K562 (cell line): ENCODE results near the gene HLA-DQA2. TPM values are rescaled to one million over a fixed set of nuclear protein-coding genes. Genes with fewer than 3 reads are reported as not detected.

Experiments used
- ATAC-seq: fragments of 200-7000 bp; cut with Tn5 transposase; 3 replicates; pipeline ENCODE4 v1.9.1; 2020; ENCODE audit warnings: moderate library complexity
- BruUV-seq: library from RNA; stranded (reverse); fragments of 400-500 nt; replicated peaks from 2 replicates; lab custom pipeline; 2021; lab: Mats Ljungman, UMichigan
- CTCF ChIA-PET: fragments of 300-600 bp; formaldehyde crosslinking; extraction: SDS; loops from one replicate; lab custom pipeline; 2021; ENCODE audit warnings: low intra/inter-chr PET ratio; lab: Yijun Ruan, JAX
- POLR2A ChIA-PET: fragments of 300-600, 350-650 bp; sonication (Branson Sonifier 250); formaldehyde crosslinking; extraction: SDS; loops from one replicate; lab custom pipeline; 2021; ENCODE audit warnings: antibody characterized with exemption, inconsistent platforms; lab: Yijun Ruan, JAX
- DNase-seq, 4 experiments: peaks; one replicate each; pipeline versions ENCODE4 v3.0.0 to v3.0.0-alpha.2; 2011 to 2018; ENCODE audit warnings: low spot score in 3 of 4, mixed read lengths in 3 of 4; ENCODE audit errors: extremely low read depth in 1 of 4
- FAIRE-seq: peaks from 2 replicates; lab custom pipeline; 2011; peaks lifted over from hg19 to GRCh38; lab: Jason Lieb, UNC
- H2AFZ ChIP-seq: 2 replicates; pipeline ENCODE4 v1.6.0; 2011; ENCODE audit warnings: low read depth, low read length, control low read depth, inconsistent platforms
- H3K27ac ChIP-seq: fragments of 200-600 bp; 3 replicates; pipeline ENCODE4 v1.8.0; 2011; ENCODE audit warnings: low read depth, mild to moderate bottlenecking, control low read depth, inconsistent platforms, low read length, moderate library complexity, mixed read lengths; ENCODE audit errors: extremely low read depth
- H3K27me3 ChIP-seq, 2 experiments: fragments of 300-600 bp in 1 of 2; 2 replicates in 1 of 2; 3 replicates in 1 of 2; pipeline versions ENCODE4 v1.6.0 to v1.8.0; 2011; ENCODE audit warnings: inconsistent platforms in 2 of 2, low read length in 2 of 2, mild to moderate bottlenecking in 1 of 2, mixed read lengths in 1 of 2, moderate library complexity in 1 of 2; ENCODE audit not compliant: control insufficient read depth in 2 of 2, insufficient read depth in 2 of 2
- H3K36me3 ChIP-seq: fragments of 300-600 bp; 3 replicates; pipeline ENCODE4 v1.8.0; 2011; ENCODE audit warnings: mild to moderate bottlenecking, low read length, inconsistent platforms; ENCODE audit not compliant: control insufficient read depth, insufficient read depth
- H3K4me1 ChIP-seq, 2 experiments: fragments of 200-600 bp in 1 of 2; replicated peaks in 1 of 2; 2 replicates in 1 of 2; 3 replicates in 1 of 2; pipeline versions ENCODE4 v1.5.1 to v1.8.0; 2011; ENCODE audit warnings: inconsistent platforms in 2 of 2, low read length in 2 of 2, mild to moderate bottlenecking in 1 of 2, mixed read lengths in 1 of 2, moderate library complexity in 1 of 2; ENCODE audit not compliant: control insufficient read depth in 2 of 2, insufficient read depth in 2 of 2
- H3K4me2 ChIP-seq: 2 replicates; pipeline ENCODE4 v1.6.1; 2011; ENCODE audit warnings: low read length, control low read depth, inconsistent platforms, mixed read lengths; ENCODE audit not compliant: insufficient read depth
- H3K4me3 ChIP-seq: fragments of 200-600 bp; sonication (generic), shearing (Covaris generic); 2 replicates; pipeline ENCODE4 v1.5.1; 2016; ENCODE audit warnings: control low read depth, inconsistent platforms
- H3K79me2 ChIP-seq: fragments of 200-600 bp; 3 replicates; pipeline ENCODE4 v1.8.0; 2011; ENCODE audit warnings: low read length, inconsistent platforms; ENCODE audit not compliant: control insufficient read depth, insufficient read depth
- H3K9ac ChIP-seq, 2 experiments: 2 replicates each; pipeline versions ENCODE4 v1.6.0 to v1.6.1; 2011; ENCODE audit warnings: low read depth in 2 of 2, low read length in 2 of 2, control low read depth in 1 of 2, inconsistent platforms in 1 of 2, mild to moderate bottlenecking in 1 of 2, mixed read lengths in 1 of 2; ENCODE audit not compliant: insufficient read depth in 1 of 2
- H3K9me1 ChIP-seq: one replicate; pipeline ENCODE4 v1.6.0; 2011; ENCODE audit warnings: inconsistent platforms, mild to moderate bottlenecking, low read length, moderate library complexity; ENCODE audit not compliant: control insufficient read depth, insufficient read depth
- H3K9me3 ChIP-seq: replicated peaks from 2 replicates; pipeline ENCODE4 v1.5.1; 2011; ENCODE audit warnings: low read depth, low read length, inconsistent platforms; ENCODE audit not compliant: control insufficient read depth, insufficient read depth
- H4K20me1 ChIP-seq: replicated peaks from 2 replicates; pipeline ENCODE4 v1.6.1; 2011; ENCODE audit warnings: low read length, inconsistent platforms, mixed read lengths; ENCODE audit not compliant: control insufficient read depth, insufficient read depth
- CBFB ChIP-seq: sonication (generic); formaldehyde crosslinking; IDR thresholded peaks from 2 replicates; pipeline ENCODE4 v1.4.0; 2020; ENCODE audit warnings: mild to moderate bottlenecking, missing genetic modification reagents
- FOSL1 ChIP-seq: fragments of 200-800 bp; sonication (Bioruptor generic); conservative IDR thresholded peaks from 2 replicates; pipeline ENCODE4 v1.6.1; 2016; ENCODE audit warnings: missing genetic modification characterization, missing compliant biosample characterization
- HDAC6 ChIP-seq: IDR thresholded peaks from 2 replicates; pipeline ENCODE4 v1.6.1; 2012; ENCODE audit warnings: low read depth, mild to moderate bottlenecking, control low read depth, inconsistent platforms, low read length, moderate library complexity
- JUNB ChIP-seq: fragments of 450-650 bp; formaldehyde crosslinking; conservative IDR thresholded peaks from 2 replicates; pipeline ENCODE4 v1.4.0; 2020; ENCODE audit warnings: mild to moderate bottlenecking
- JUND ChIP-seq, 2 experiments: IDR thresholded peaks; 2 replicates in 1 of 2; 3 replicates in 1 of 2; pipeline ENCODE4 v1.6.1; 2011; ENCODE audit warnings: borderline replicate concordance in 2 of 2, low read depth in 2 of 2, low read length in 2 of 2, improper control_type of control experiment in 1 of 2, missing biosample characterization in 1 of 2, missing genetic modification characterization in 1 of 2, missing genetic modification reagents in 1 of 2
- KDM1A ChIP-seq, 2 experiments: fragments of 450-650 bp; IDR thresholded peaks; 2 replicates each; pipeline ENCODE4 v1.6.1; 2016; ENCODE audit warnings: mild to moderate bottlenecking in 2 of 2
- POLR3G ChIP-seq: IDR thresholded peaks from 2 replicates; pipeline ENCODE4 v1.6.1; 2011; ENCODE audit not compliant: insufficient read length, insufficient replicate concordance; ENCODE audit errors: extremely low read depth
- STAT5A ChIP-seq: IDR thresholded peaks from 2 replicates; pipeline ENCODE4 v1.6.1; 2012; ENCODE audit warnings: low read length, inconsistent platforms, borderline replicate concordance
- TAF7 ChIP-seq: fragments of 450-650 bp; IDR thresholded peaks from 2 replicates; pipeline ENCODE4 v1.6.1; 2016; ENCODE audit warnings: missing genetic modification characterization, missing compliant biosample characterization
- TFAM ChIP-seq: fragments of 250-450 bp; sonication (Bioruptor Pico); conservative IDR thresholded peaks from 2 replicates; pipeline ENCODE4 v1.5.0; 2021; ENCODE audit warnings: mild to moderate bottlenecking, moderate library complexity
- UBTF ChIP-seq, 2 experiments: IDR thresholded peaks; 2 replicates each; pipeline ENCODE4 v1.6.1; 2012; ENCODE audit warnings: improper control_type of control experiment in 2 of 2, low read depth in 2 of 2, low read length in 2 of 2, borderline replicate concordance in 1 of 2
- ZNF24 ChIP-seq: fragments of 450-650 bp; IDR thresholded peaks from 2 replicates; pipeline ENCODE4 v1.6.1; 2016
- ZNF436 ChIP-seq: fragments of 250-450, 450-650 bp; sonication (Bioruptor Pico); formaldehyde crosslinking; IDR thresholded peaks from 2 replicates; pipeline ENCODE4 v1.7.0; 2020; ENCODE audit warnings: mild to moderate bottlenecking
- in situ Hi-C: fragments of 300-500 bp; cut with MboI; formaldehyde crosslinking; loops from 4 replicates; pipeline ENCODE4 v1.15.0; 2018; ENCODE audit warnings: inconsistent platforms, mixed read lengths
- intact Hi-C: fragments of 100-400 bp; cut with micrococcal nuclease; formaldehyde crosslinking; loops from 2 replicates; pipeline ENCODE4 v1.14.2; 2022
- polyA plus RNA-seq, 8 experiments: library from polyadenylated mRNA; depleted of rRNA in 4 of 8; stranded (reverse) in 5 of 8; unstranded in 3 of 8; fragments of >200 nt; fragmentation: Nextera tagmentation in 2 of 8; fragmentation: Illumina TruSeq in 1 of 8; extraction: Ambion mirVana in 2 of 8; extraction: Trizol in 1 of 8; gene quantifications; 2 replicates each; pipeline versions ENCODE4 v1.2.1 to v1.2.3, GENCODE V29; 2011 to 2014; ENCODE audit warnings: inconsistent platforms in 1 of 8, missing spikeins in 1 of 8
- total RNA-seq, 7 experiments: library from RNA; depleted of rRNA in 6 of 7; stranded (reverse); fragments of >200 nt in 6 of 7; fragmentation: Illumina TruSeq in 2 of 7; extraction: Trizol in 2 of 7; gene quantifications; 2 replicates each; pipeline versions ENCODE4 v1.2.1 to v1.2.3, GENCODE V29; 2011 to 2021; ENCODE audit warnings: low replicate concordance in 1 of 7

HLA-DQA2 gene
- total and polyA plus RNA-seq, 9 of the 15 experiments (the other 6 are each of a cell fraction or from before 2014, with no cell fraction given), result not detected

- H3K79me2 ChIP-seq, result no peaks in the 10 kb centered on the region
- H3K27me3 ChIP-seq, result peaks cover 4 to 7% of the 10 kb centered on the region in 2 experiments; a peak in 3 of 5 replicates
- no TSS peak for BruUV-seq
- in situ Hi-C loops, result no loop called here
- H3K9me3 ChIP-seq, result no peaks in the 10 kb centered on the region
- H3K4me2 ChIP-seq, result no peak overlapping the region
- intact Hi-C loops, result no loop called here
- ATAC-seq, result no peak
- no peaks in the 10 kb centered on the region for H4K20me1 ChIP-seq
- no peak for TF ChIP-seq UBTF (IDR thresholded peaks at IDR 0.05; ENCODE audit: borderline replicate concordance in 1 of 2, low read depth in 2 of 2, low read length in 2 of 2)
- no peak for TF ChIP-seq CBFB
- no peak for TF ChIP-seq JUNB (CRISPR knock-in tag)
- TF ChIP-seq JUND (IDR thresholded peaks at IDR 0.05; ENCODE audit: borderline replicate concordance, low read depth, low read length), result no peak
- no peak for TF ChIP-seq JUND (tag; IDR thresholded peaks at IDR 0.05; ENCODE audit: borderline replicate concordance, low read depth, low read length)
- TF ChIP-seq TFAM (CRISPR knock-in tag), result no peak
- TF ChIP-seq ZNF24, result no peak
- TF ChIP-seq ZNF436 (CRISPR knock-in tag), result no peak
- no peak for TF ChIP-seq TAF7 (tag)
- no peak for TF ChIP-seq FOSL1 (tag)
- no peak for TF ChIP-seq KDM1A (IDR thresholded peaks at IDR 0.05)
- no peak for TF ChIP-seq POLR3G
- TF ChIP-seq STAT5A, result no peak
- TF ChIP-seq HDAC6, result no peak
- peaks cover 3% of the 10 kb centered on the region for H3K9me1 ChIP-seq
- ChIA-PET POLR2A (interaction anchor here (2.7 kb wide), 1 partner anchor 10 kb away, joined by 9 read pairs; no protein-coding TSS in a partner anchor), CTCF (no interaction called here)
- no peak overlapping the region for H3K27ac ChIP-seq
- H3K4me3 ChIP-seq, result no peak overlapping the region
- H2AFZ ChIP-seq, result no peak overlapping the region
- DNase-seq, result no peak
- no peaks in the 10 kb centered on the region for H3K4me1 ChIP-seq
- FAIRE-seq, result no peak
- H3K36me3 ChIP-seq, result no peaks in the 10 kb centered on the region
- H3K9ac ChIP-seq, result no peak overlapping the region
These were observed 27.9 kb upstream of the HLA-DQA2 start for GRCh38 chr6:32713241-32713640.
